Measurements from ENCODE around the gene COTL1.
"Not testable (repeated sequence)": the region's sequence is repeated elsewhere in the genome, so short reads cannot be mapped to it uniquely, and the experiment has no call there.

COTL1 gene

GRCh38 chr16:84650062-84650991 lies 32.4 kb upstream of the COTL1 start:
- Mint-ChIP-seq H3K4me3 (peak overlapping the region; percentile 74), H3K27me3 (ENCODE audit: low read depth) (peaks cover 11% of the 10 kb centered on the region), H3K9me3 (no peaks in the 10 kb centered on the region), H3K27ac (peak overlapping the region; percentile 63), H3K36me3 (ENCODE audit: low read depth) (peaks cover 40% of the 10 kb centered on the region), H3K4me1 (ENCODE audit: low read depth) (peaks cover 54% of the 10 kb centered on the region)

GRCh38 chr16:84649511-84649861 lies 31.6 kb upstream of the COTL1 start:
- Mint-ChIP-seq H3K4me1 (ENCODE audit: low read depth) (peaks cover 53% of the 10 kb centered on the region), H3K27ac (peak overlapping the region; percentile 81), H3K27me3 (ENCODE audit: low read depth) (peaks cover 16% of the 10 kb centered on the region), H3K4me3 (peak overlapping the region; percentile 84), H3K9me3 (no peaks in the 10 kb centered on the region), H3K36me3 (ENCODE audit: low read depth) (peaks cover 34% of the 10 kb centered on the region)

GRCh38 chr16:84648595-84649510 lies 31.0 kb upstream of the COTL1 start:
- H3K36me3 Mint-ChIP-seq (ENCODE audit: low read depth) = peaks cover 30% of the 10 kb centered on the region

GRCh38 chr16:84647828-84648594 lies 30.1 kb upstream of the COTL1 start, which contains the start of gene KLHL36:
Gene KLHL36, plus strand, starts transcription at chr16:84648511. Its CDS starts 2,357 bp downstream, at chr16:84650868.
- H3K4me3 Mint-ChIP-seq = peak within 1 kb of the TSS; percentile 88
- no peaks in the 10 kb centered on the region for H3K9me3 Mint-ChIP-seq
- H3K27me3 Mint-ChIP-seq (ENCODE audit: low read depth) = peaks cover 24% of the 10 kb centered on the region
- peaks cover 27% of the 10 kb centered on the region for H3K36me3 Mint-ChIP-seq (ENCODE audit: low read depth)
- peak within 1 kb of the TSS; percentile 88 for H3K27ac Mint-ChIP-seq
- peaks cover 52% of the 10 kb centered on the region for H3K4me1 Mint-ChIP-seq (ENCODE audit: low read depth)

More at GRCh38 chr16:84648595-84649510, 31.0 kb upstream of the COTL1 start:
- Mint-ChIP-seq H3K4me3 (peak overlapping the region; percentile 84), H3K27ac (peak overlapping the region; percentile 81), H3K27me3 (ENCODE audit: low read depth) (peaks cover 22% of the 10 kb centered on the region), H3K9me3 (no peaks in the 10 kb centered on the region), H3K4me1 (ENCODE audit: low read depth) (peaks cover 52% of the 10 kb centered on the region)

GRCh38 chr16:84643674-84644073 lies 25.8 kb upstream of the COTL1 start:
- H3K27me3 Mint-ChIP-seq (ENCODE audit: low read depth) = peaks cover 24% of the 10 kb centered on the region
- H3K4me3 Mint-ChIP-seq = no peak overlapping the region
- H3K36me3 Mint-ChIP-seq (ENCODE audit: low read depth) = peaks cover 5% of the 10 kb centered on the region
- H3K4me1 Mint-ChIP-seq (ENCODE audit: low read depth) = peaks cover 42% of the 10 kb centered on the region
- H3K9me3 Mint-ChIP-seq = no peaks in the 10 kb centered on the region
- H3K27ac Mint-ChIP-seq = no peak overlapping the region

- H3K36me3 Mint-ChIP-seq (ENCODE audit: low read depth) = peaks cover 7% of the 10 kb centered on the region
- H3K9me3 Mint-ChIP-seq = no peaks in the 10 kb centered on the region
- peaks cover 24% of the 10 kb centered on the region for H3K27me3 Mint-ChIP-seq (ENCODE audit: low read depth)
- H3K4me1 Mint-ChIP-seq (ENCODE audit: low read depth) = peaks cover 47% of the 10 kb centered on the region
- H3K27ac Mint-ChIP-seq = no peak overlapping the region
- no peak overlapping the region for H3K4me3 Mint-ChIP-seq
Observed at GRCh38 chr16:84643180-84643583, 25.3 kb upstream of the COTL1 start.

GRCh38 chr16:84641643-84642358 lies 23.9 kb upstream of the COTL1 start:
- Mint-ChIP-seq H3K27me3 (ENCODE audit: low read depth) (peaks cover 20% of the 10 kb centered on the region), H3K4me3 (peak overlapping the region; percentile 77), H3K9me3 (no peaks in the 10 kb centered on the region), H3K27ac (no peak overlapping the region), H3K4me1 (ENCODE audit: low read depth) (peaks cover 49% of the 10 kb centered on the region), H3K36me3 (ENCODE audit: low read depth) (peaks cover 5% of the 10 kb centered on the region)

GRCh38 chr16:84640145-84640544 lies 22.3 kb upstream of the COTL1 start:
- Mint-ChIP-seq H3K9me3 (no peaks in the 10 kb centered on the region), H3K36me3 (ENCODE audit: low read depth) (peaks cover 3% of the 10 kb centered on the region), H3K27me3 (ENCODE audit: low read depth) (peaks cover 19% of the 10 kb centered on the region), H3K4me3 (no peak overlapping the region), H3K4me1 (ENCODE audit: low read depth) (peaks cover 45% of the 10 kb centered on the region), H3K27ac (peak overlapping the region; percentile 60)

GRCh38 chr16:84638231-84638806 lies 20.4 kb upstream of the COTL1 start:
- H3K27ac Mint-ChIP-seq = peak overlapping the region; percentile 18
- peaks cover 18% of the 10 kb centered on the region for H3K27me3 Mint-ChIP-seq (ENCODE audit: low read depth)
- H3K4me3 Mint-ChIP-seq = peak overlapping the region; percentile 35
- no peaks in the 10 kb centered on the region for H3K9me3 Mint-ChIP-seq
- H3K36me3 Mint-ChIP-seq (ENCODE audit: low read depth) = peaks cover 3% of the 10 kb centered on the region
- H3K4me1 Mint-ChIP-seq (ENCODE audit: low read depth) = peaks cover 36% of the 10 kb centered on the region

GRCh38 chr16:84637709-84638108 lies 19.8 kb upstream of the COTL1 start:
- H3K27me3 Mint-ChIP-seq (ENCODE audit: low read depth) = peaks cover 18% of the 10 kb centered on the region
- peaks cover 36% of the 10 kb centered on the region for H3K4me1 Mint-ChIP-seq (ENCODE audit: low read depth)
- no peak overlapping the region for H3K4me3 Mint-ChIP-seq
- H3K9me3 Mint-ChIP-seq = no peaks in the 10 kb centered on the region
- no peak overlapping the region for H3K27ac Mint-ChIP-seq
- peaks cover 3% of the 10 kb centered on the region for H3K36me3 Mint-ChIP-seq (ENCODE audit: low read depth)

- H3K27ac Mint-ChIP-seq = no peak overlapping the region
- peaks cover 3% of the 10 kb centered on the region for H3K36me3 Mint-ChIP-seq (ENCODE audit: low read depth)
- no peak overlapping the region for H3K4me3 Mint-ChIP-seq
- H3K27me3 Mint-ChIP-seq (ENCODE audit: low read depth) = peaks cover 34% of the 10 kb centered on the region
- peaks cover 35% of the 10 kb centered on the region for H3K4me1 Mint-ChIP-seq (ENCODE audit: low read depth)
- H3K9me3 Mint-ChIP-seq = no peaks in the 10 kb centered on the region
Observed at GRCh38 chr16:84635702-84636101, 17.8 kb upstream of the COTL1 start.

GRCh38 chr16:84633622-84634021 lies 15.7 kb upstream of the COTL1 start:
- Mint-ChIP-seq H3K4me1 (ENCODE audit: low read depth) (peaks cover 29% of the 10 kb centered on the region), H3K4me3 (no peak overlapping the region), H3K27ac (no peak overlapping the region), H3K27me3 (ENCODE audit: low read depth) (peaks cover 46% of the 10 kb centered on the region), H3K36me3 (ENCODE audit: low read depth) (peaks cover 2% of the 10 kb centered on the region), H3K9me3 (no peaks in the 10 kb centered on the region)

- not testable (repeated sequence) for H3K27ac Mint-ChIP-seq; H3K9me3 Mint-ChIP-seq; H3K4me3 Mint-ChIP-seq; H3K36me3 Mint-ChIP-seq (ENCODE audit: low read depth)
- Mint-ChIP-seq H3K27me3 (ENCODE audit: low read depth) (peaks cover 51% of the 10 kb centered on the region), H3K4me1 (ENCODE audit: low read depth) (peaks cover 21% of the 10 kb centered on the region)
Observed at GRCh38 chr16:84632862-84633261, 15.0 kb upstream of the COTL1 start.
